Effector memory CD4-positive, alpha-beta T cell (primary cell): ENCODE data around the gene CTSH.

Source experiments
- DNase-seq, 3 donors: peaks; one replicate each; pipeline ENCODE4 v3.0.0-alpha.2; 2020
- H3K27ac ChIP-seq: 2 replicates; pipeline ENCODE4 v1.7.0; 2013; ENCODE audit warnings: mild to moderate bottlenecking, low read length, moderate library complexity; ENCODE audit not compliant: insufficient read depth, poor library complexity, severe bottlenecking
- H3K27me3 ChIP-seq: replicated peaks from 2 replicates; pipeline ENCODE4 v1.7.0; 2013; ENCODE audit warnings: mild to moderate bottlenecking, low read length; ENCODE audit not compliant: insufficient read depth, control insufficient read depth, poor library complexity, severe bottlenecking
- H3K36me3 ChIP-seq: 2 replicates; pipeline ENCODE4 v1.7.0; 2013; ENCODE audit warnings: mild to moderate bottlenecking, low read length, moderate library complexity; ENCODE audit not compliant: control insufficient read depth, insufficient read depth
- H3K4me1 ChIP-seq: 2 replicates; pipeline ENCODE4 v1.7.0; 2013; ENCODE audit warnings: low read length, mild to moderate bottlenecking; ENCODE audit not compliant: control insufficient read depth, insufficient read depth, poor library complexity, severe bottlenecking
- H3K4me3 ChIP-seq: 2 replicates; pipeline ENCODE4 v1.7.0; 2013; ENCODE audit warnings: low read length, low read depth, mild to moderate bottlenecking; ENCODE audit not compliant: insufficient read depth, poor library complexity, severe bottlenecking
- H3K9me3 ChIP-seq: 2 replicates; pipeline ENCODE4 v1.7.0; 2013; ENCODE audit warnings: mild to moderate bottlenecking, low read length, moderate library complexity; ENCODE audit not compliant: control insufficient read depth

The CTSH gene

DNA sequence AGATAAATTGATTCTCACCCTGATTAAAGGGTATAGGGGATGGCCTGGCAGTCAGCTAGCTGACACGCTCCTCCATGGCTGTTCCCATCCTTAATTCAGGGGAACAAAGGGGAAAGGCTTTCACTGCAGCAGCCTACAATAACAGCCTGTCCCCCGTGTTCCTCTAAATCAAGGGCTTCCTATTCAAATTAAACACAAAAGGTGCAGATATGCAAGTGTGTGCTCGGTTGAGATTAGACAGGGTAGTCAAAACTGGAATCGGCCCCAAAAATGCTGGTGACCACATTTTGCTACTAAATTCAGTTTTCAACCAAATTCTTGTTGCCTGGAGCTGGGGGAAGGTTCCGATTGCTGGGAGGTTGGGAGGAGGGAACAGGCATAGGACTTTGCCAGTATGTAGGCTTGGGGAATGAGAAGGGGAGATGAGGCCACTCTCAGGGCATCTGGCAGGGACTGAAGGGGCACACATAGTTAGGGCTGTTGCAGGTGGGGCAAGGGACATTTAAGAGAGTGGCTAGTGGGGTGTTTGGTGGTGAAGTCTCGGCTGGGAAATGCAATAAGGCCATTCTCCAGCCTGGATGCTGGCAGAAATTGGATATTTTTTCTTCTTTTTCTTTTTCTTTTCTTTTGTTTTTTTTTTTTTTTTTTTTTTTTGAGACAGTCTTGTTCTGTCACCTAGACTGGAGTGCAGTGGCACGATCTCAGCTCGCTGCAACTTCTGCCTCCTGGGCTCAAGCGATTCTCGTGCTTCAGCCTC lies 32.9 kb upstream of the CTSH start:
- H3K4me1 ChIP-seq, result no peaks in the 10 kb centered on the region
- H3K4me3 ChIP-seq, result no peak overlapping the region
- no peaks in the 10 kb centered on the region for H3K36me3 ChIP-seq
- no peaks in the 10 kb centered on the region for H3K9me3 ChIP-seq
- H3K27me3 ChIP-seq, result no peaks in the 10 kb centered on the region
- DNase-seq, result no peak
- H3K27ac ChIP-seq, result no peak overlapping the region

DNA sequence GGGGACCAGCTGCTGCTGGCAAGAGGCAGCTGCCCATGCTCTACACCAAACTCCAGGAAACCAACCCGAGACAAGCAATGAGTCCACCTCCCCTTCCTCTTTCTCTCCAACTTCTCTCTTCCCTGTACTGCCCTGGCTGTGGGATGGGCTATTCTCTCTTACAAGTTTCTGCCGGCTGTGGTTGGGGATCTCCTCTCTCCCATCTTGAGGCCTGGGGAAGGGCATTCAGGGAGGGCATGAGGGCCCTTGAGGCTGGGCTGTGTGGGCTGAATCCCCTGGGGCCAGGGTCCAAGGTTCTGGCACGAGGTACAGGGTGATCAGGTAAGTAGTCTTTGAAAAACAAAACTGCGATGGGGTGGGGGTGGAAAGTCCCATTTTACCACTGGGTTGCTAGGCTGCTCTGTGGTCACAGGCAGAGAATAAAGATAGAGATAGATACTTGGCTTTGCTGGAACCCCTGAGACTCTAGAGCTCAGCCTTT lies 32.3 kb upstream of the CTSH start:
- Histone ChIP-seq H3K4me3 (no peak overlapping the region), H3K9me3 (no peaks in the 10 kb centered on the region), H3K4me1 (no peaks in the 10 kb centered on the region), H3K27me3 (no peaks in the 10 kb centered on the region), H3K36me3 (no peaks in the 10 kb centered on the region), H3K27ac (no peak overlapping the region)
- no peak for DNase-seq

DNA sequence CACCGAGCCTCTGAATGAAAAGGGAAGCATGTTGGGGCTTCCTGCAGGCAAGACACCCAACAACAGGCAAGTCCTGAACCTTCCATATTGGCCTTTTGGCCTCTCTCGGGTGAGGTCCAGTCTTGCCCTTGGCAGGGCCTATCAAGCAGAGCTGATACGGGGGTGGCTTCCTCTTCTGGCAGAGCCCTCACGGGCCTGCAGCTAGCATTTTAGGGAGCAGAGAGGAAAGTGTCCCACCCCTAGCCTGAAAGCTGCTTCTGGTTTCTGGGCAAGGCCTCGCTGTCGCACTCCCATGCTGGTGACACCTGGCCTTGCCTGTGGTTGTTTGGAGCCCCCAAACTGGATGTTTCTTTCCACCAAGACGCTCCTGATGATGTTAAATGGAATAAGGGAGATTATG lies 31.8 kb upstream of the CTSH start:
- H3K4me1 ChIP-seq, result no peaks in the 10 kb centered on the region
- no peak overlapping the region for H3K27ac ChIP-seq
- no peak for DNase-seq
- no peaks in the 10 kb centered on the region for H3K36me3 ChIP-seq
- H3K9me3 ChIP-seq, result no peaks in the 10 kb centered on the region
- no peak overlapping the region for H3K4me3 ChIP-seq
- no peaks in the 10 kb centered on the region for H3K27me3 ChIP-seq

DNA sequence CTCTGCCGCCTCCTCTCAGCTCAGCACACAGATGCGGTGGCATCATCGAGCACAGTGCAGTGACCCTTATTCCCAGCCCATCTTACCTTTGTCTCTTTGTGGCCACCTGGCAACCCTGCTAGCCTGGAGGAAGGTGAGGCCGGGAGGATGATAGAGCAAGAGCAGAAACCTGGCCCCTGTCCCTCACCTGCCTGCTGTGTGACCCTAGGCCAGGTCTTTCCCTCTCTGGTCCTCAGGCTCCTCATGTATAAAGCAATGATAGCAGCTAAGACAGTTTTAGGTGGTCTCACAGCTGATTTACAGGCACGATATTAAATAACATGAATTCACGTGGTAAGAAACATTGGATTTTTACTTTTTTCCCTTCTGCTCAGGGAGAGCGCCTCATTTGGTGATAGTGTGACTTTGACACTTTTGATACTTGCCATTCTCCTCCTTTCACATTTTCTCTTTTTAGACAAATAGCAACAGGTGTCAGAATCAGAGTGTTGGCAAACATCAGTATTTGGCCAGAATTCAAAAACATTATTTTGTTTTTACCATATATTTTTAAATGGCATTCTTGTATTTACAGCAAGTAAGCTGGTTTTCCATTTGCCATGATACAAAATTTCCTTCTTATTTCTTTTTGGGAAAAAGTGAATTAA lies 29.5 kb upstream of the CTSH start:
- Histone ChIP-seq H3K4me1 (no peaks in the 10 kb centered on the region), H3K9me3 (no peaks in the 10 kb centered on the region), H3K27ac (no peak overlapping the region)

DNA sequence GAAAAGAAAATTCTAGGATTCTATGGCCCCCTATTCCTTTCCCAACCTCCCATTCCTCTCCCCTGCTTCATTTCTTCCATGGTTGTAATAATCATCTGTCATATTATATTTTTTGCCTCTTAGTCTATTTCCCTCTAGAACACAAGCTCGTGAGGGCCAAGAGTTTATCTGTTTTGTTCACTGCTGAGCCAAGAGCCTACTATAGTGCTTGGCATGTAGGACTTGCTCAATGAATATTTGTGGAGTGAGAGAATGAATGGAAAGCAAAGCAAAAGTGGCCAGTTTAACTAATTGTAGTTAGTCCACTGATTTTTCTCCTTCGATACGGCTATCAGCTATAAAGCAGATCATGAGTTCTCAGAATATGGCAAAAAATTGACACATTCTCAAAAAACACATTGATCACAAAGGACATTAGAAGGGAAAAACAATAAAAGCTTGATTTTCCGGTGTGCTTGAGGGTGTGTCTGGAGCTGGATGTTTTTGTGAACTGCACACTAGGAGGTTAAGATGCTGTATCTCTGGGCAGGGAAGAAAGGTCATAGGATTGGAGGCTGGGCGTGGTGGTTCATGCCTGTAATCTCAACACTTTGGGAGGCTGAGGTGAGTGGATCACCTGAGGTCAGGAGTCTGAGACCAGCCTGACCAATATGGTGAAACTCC lies 25.0 kb upstream of the CTSH start:
- no peak overlapping the region for H3K4me3 ChIP-seq
- no peaks in the 10 kb centered on the region for H3K27me3 ChIP-seq
- no peaks in the 10 kb centered on the region for H3K9me3 ChIP-seq
- H3K36me3 ChIP-seq, result no peaks in the 10 kb centered on the region
- DNase-seq, result no peak
- H3K4me1 ChIP-seq, result no peaks in the 10 kb centered on the region
- no peak overlapping the region for H3K27ac ChIP-seq

More for the DNA sequence above, 29.5 kb upstream of the CTSH start:
- Histone ChIP-seq H3K4me3 (no peak overlapping the region), H3K36me3 (no peaks in the 10 kb centered on the region), H3K27me3 (no peaks in the 10 kb centered on the region)
- DNase-seq, result no peak

DNA sequence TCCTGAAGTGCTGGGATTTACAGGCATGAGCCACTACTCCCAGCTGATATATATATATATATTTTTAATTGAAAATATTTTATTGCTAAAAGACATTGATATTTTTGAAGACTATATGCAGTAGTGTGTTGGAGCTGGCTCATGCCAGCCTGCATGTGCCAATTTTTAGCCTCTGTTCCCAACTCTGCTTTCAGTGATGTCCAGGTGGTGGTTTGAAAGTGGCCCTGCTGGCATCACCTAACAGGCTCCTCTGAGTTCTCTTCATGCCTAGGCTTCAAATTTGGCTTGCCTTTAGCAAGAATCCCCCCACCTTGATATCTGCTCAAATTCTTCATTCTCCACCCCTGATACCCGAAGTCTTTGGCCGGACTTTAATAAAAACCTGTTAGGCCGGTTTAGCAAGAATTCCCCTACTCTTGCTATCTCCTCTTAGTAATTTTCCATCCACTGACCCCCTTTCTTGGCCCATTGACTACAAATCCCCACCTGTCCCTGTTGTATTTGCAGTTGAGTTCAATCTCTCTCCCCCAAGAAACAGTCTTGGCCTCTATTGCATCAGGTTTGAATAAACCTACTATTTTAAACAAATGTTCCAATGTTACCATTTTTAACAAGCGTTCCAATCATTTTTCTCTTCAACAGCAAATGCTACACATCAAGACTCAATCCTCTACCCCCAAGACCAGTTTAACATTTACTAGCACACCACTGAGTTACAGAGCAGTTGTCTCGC lies 23.9 kb upstream of the CTSH start:
- no peaks in the 10 kb centered on the region for H3K36me3 ChIP-seq
- no peak overlapping the region for H3K4me3 ChIP-seq
- H3K27me3 ChIP-seq, result no peaks in the 10 kb centered on the region
- H3K27ac ChIP-seq, result no peak overlapping the region
- no peaks in the 10 kb centered on the region for H3K4me1 ChIP-seq
- H3K9me3 ChIP-seq, result no peaks in the 10 kb centered on the region
- no peak for DNase-seq

DNA sequence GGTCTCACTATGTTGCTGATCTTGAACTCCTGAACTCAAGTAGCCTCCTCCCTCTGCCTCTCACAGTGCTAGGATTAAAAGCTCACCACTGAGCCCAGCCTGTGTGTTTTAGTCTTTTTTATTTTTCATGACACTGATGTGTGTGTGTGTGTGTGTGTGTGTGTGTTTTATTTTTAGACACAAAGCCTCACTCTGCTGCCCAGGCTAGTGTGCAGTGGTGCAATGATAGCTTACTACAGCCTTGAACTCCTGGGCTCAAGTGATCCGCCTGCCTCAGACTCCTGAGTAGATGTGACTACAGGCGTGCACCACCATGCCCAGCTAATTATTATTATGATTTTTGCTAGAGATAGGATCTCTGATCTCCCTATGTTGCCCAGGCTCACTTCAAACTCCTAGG lies 23.3 kb upstream of the CTSH start:
- DNase-seq, result no peak
- no peaks in the 10 kb centered on the region for H3K36me3 ChIP-seq
- no peak overlapping the region for H3K27ac ChIP-seq

DNA sequence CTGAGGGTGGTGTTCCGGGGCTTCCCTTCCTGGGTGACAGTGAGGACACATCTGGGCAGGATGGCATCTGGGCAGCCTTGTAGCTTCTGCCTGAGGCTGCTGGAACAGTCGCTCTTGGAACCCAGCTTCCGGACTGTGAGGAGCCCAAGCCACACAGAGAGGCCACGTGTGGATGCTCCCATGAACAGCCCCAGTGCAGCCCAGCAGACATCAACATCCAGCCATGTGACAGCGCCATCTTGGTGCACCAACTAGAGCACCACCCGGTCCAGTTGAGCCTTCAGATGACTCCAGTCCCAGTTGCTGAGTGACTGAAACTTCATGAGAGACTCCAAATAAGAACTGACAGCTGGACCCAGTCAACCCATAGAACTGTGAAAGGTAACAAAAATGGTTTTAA lies 15.5 kb upstream of the CTSH start:
- no peaks in the 10 kb centered on the region for H3K4me1 ChIP-seq
- H3K9me3 ChIP-seq, result no peaks in the 10 kb centered on the region
- H3K36me3 ChIP-seq, result no peaks in the 10 kb centered on the region
- H3K27ac ChIP-seq, result no peak overlapping the region
- no peak for DNase-seq
- no peaks in the 10 kb centered on the region for H3K27me3 ChIP-seq
- no peak overlapping the region for H3K4me3 ChIP-seq

More for the DNA sequence above, 23.3 kb upstream of the CTSH start:
- Histone ChIP-seq H3K9me3 (no peaks in the 10 kb centered on the region), H3K4me3 (no peak overlapping the region), H3K4me1 (no peaks in the 10 kb centered on the region), H3K27me3 (no peaks in the 10 kb centered on the region)

DNA sequence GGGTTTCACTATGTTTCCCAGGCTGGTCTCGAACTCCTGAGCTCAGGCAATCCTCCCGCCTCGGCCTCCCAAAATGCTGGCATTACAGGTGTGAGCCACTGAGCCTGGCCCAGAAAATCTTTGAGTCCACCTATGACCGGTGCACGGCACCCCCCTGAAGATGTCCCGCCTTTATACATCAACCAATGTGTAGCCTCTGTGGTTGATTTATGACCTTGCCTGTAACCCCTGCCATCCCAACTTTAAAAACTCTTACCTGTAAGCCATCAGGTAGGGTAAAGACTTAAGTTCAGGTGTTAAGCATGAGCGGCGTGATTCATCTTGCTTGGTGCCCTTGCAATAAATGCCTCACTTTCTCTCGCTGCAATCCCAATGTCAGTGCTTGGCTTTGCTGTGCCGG lies 14.5 kb upstream of the CTSH start:
- Histone ChIP-seq H3K27me3 (no peaks in the 10 kb centered on the region), H3K36me3 (no peaks in the 10 kb centered on the region), H3K4me3 (no peak overlapping the region), H3K4me1 (no peaks in the 10 kb centered on the region), H3K27ac (no peak overlapping the region), H3K9me3 (no peaks in the 10 kb centered on the region)
- DNase-seq, result no peak
